ENCODE results near the gene CTRL. TPM values are rescaled to one million over a fixed set of nuclear protein-coding genes. Genes with fewer than 3 reads are reported as not detected.
"Not testable (repeated sequence)": the region's sequence is repeated elsewhere in the genome, so short reads cannot be mapped to it uniquely, and the experiment has no call there.

CTRL gene
- polyA plus RNA-seq, 1 donor = 8.0 TPM

DNA sequence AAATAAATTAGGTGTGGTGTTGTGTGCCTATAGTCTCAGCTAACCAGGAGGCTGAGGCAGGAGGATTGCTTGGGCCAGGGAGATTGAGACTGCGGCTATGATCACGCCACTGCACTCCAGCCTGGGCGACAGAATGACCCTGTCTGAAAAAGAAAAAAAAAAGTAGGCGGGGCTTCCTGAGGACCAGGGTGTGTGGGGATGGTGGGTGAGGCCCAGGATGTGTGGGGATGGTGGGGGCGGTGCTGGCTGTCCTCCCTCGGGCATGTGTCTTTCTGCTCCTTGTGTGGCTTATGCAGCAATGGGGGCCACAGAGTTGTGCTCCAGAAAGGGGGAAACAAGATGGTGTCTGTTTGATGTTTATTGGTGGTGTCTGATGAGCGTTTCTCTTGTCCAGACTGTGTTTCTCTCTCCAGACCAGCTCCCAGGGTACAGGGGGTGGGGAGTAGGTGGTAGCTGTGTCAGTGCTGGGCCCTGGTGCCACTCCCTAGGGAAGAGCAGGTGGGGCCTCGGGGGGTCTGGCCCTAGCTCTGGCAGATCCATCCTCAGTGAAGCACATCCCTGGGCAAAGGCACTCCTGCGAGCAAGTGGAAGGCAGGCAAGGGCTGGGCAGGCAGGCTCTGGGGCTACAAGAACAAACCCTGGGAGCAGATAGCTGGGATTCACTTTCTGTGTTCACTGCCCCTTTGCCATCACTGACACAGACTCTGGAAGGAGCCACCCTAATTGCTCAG lies 10.0 kb upstream of the CTRL start:
- no peak for DNase-seq

DNA sequence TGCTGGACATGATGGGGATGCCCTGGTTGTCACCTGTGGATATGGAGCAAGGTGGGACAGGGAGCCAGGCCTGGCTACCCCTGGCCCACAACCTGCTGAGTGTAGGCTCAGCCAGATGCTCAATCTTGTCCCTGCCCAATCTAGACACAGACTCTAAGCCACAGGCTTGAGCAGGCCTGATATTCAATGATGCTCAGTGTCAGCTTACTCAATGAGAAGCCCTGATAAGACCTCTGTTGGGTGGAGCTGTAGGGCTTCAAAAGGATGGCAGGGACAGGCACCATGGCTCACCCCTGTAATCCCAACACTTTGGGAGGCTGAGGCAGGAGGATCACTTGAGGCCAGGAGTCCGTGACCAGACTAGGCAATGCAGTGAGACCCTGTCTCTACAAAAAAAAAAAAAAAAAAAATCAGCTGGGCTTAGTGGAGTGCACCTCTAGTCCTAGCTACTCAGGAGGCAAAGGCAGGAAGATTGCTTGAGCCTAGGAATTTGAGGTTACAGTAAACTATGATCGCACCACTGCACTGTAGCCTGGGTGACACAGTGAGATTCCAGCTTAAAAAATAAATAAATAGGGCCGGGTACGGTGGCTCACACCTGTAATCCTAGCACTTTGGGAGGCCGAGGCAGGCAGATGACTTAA lies 8.9 kb upstream of the CTRL start:
- no peak for DNase-seq

DNA sequence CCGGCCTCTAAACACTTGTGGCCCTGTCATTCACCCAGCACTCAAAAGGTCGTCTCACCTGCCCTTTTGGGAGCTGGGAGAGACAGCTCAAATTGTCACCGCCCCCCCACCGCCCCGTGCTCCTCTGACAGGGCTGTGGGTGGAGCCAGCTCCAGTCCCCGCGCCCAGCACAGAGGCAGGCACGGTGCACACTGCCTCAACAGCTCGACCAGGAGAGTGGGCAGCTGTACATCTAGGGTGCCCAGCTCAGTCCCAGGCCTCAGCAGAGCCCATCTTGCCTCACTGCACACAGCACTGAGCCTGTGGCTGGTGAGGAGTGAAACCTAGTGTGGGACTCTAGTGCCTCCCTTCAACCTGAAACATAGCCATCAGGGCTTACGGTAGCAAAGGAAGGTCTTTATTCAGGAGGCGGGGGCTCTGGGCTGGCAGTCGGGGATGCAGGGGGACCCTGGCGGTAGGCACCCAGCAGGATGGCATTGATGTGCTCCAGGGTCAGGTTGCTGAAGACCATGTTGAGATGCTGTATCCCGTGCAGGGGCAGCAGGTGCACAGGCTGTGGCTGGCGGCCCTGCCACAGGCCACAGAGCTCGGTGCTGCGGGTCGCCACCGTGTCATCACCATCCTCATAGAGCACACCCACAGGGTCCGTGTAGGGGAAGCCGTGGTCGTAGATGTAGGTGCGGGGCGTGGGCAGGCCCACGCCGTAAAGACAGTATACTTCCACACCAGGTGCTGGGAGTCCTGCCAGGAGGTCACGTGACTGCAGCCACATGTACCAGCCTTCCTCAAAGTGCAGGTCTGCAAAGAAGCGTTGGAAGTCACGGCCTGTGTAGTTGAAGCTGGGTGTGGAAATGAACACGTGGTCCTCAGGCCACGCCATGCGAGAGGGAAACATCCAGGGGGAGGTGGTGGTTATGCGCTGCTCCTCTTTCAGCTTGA lies 8.1 kb upstream of the CTRL start:
- DNase-seq = no peak

DNA sequence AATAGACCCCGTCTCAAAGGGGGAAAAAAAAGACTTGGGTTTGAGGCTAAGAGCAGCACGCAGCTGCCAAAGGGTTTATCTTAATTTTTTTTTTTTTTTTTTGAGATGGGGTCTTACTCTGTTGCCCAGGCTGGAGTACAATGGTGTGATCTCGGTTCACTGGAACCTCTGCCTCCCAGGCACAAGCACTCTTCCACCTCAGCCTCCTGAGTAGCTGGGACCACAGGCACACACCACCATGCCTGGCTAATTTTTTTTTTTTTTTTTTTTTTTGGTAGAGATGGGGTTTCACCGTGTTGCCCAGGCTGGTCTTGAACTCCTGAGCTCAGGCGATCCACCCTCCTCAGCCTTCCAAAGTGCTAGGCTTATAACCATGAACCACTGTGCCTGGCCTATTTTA lies 6.1 kb upstream of the CTRL start:
- not testable (repeated sequence) for DNase-seq

DNA sequence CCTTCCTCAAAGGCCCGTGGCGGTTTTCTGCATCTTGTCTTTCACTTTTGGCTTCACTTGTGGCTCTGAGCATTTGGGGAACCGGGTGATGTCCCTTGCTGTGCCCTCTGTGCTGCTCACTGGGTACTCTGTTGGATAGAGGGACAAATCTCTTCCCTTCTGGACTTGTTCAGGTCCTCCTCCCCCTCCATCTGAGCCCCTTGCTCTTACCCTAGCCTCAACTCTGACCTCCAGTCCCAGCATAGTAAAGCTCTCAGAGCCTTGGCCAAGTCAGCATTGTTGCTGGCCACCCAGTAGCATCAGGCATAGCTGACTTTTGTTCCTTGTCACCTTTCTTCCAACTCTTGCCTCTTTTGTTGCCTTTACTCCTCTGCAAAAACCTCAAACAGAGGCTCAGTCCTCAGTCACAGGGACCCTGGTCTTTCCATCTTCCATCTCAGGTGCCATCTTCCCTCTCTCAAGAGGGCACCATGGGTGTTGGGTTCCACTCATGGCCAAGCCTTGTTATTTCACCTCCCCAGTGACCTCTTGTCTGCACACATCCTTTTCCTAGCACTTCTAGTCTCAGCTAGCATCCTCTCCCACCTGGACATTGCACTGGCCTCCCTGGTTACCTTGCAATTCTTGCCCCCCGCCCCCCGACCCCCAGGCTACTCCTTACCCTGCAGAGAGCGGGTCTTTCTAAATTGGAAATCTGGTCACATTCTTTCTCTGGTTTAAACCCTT lies 5.4 kb upstream of the CTRL start:
- DNase-seq = peak; percentile 41

DNA sequence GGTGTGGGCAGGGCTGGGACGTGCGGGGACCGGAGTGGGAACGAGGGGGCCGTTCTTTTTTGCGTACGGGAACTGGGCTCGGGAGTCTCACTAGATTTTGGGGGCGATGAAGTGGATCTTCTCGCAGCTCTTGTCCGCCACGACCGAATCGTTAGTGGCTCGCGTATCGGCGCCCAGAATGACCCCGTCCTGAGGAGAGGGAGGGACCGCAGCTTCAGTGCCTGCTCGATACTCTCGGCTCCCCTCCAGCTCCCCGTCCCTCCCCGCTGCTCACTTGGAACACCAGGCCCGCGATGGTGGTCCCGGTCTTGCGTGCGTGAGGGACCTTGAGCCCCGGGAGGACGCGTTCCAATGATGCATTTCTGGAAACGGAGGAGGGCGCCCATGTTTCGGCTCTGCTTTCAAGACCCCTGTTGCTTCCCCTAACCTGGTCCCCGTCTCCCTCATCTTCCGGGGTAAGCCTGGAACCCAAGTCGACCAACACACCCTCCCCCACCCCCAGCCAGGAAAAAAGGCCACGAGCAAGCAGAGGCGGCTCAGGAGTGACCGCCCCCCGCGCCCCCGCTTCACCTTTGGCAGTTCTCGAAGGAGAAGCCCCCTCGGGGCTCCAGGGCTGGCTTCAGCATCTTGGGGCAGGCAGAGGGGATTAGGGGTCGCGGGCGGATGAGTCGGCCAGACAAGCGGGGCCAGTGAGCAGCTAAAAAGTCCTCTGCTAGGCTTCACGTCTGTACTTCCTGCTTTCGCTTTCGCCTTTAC lies 4.6 kb upstream of the CTRL start, which contains the start of gene PSMB10:
Gene PSMB10 (minus strand): TSS at position 727 of the 756 bp plus-strand sequence. CDS start 101 bp downstream, at position 626.
- peak; percentile 26 for DNase-seq

DNA sequence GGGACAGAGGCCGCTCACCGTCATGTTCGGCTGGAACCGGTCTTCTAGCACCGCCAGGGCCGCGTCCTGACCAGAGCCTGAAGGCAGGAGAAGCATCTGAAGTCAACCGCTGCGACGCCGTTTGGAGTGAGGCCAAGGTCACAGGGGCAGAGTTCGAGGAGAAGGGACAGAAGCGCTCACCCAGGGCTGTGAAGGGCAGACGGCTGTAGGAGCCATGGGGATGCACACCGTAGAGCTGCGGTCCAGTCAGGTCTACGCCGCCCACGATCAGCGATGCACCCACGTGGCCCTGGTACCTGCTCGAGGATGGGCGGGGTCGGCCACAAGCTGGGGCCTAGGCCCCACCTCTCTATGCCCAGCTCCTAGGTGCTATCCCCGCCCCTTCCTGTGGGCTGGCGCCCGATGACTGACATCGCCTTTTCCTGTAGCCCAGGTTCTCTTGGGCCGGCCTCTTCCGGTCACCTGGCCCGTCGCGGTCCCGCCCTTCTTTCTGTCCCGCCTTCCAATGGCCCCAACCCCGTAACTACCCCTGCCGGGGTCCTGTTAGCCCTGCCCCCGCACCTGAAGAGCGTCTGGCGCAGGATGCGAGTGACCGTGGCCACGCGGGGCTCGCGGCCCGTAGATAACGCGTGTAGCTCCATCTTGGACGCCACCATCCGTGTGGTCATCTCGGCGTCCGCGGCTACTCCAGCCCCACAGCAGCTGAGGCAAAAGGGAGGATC lies 3.9 kb upstream of the CTRL start:
- peak; percentile 95 for DNase-seq

DNA sequence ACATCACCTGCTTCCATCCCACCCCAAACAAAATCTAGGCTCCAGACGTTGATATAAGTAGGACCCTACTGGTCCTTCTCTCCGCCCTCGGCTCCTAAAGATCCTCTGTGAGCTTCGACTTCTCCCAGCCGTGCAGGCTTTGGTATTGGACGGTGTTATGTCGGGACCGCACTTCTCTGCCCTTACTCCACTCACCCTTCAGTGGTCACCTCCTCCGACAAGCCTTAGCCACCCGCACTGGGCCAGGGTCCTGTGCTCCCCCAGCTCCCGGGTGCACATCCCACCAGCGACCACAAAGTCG lies 3.4 kb upstream of the CTRL start:
- no peak for DNase-seq

DNA sequence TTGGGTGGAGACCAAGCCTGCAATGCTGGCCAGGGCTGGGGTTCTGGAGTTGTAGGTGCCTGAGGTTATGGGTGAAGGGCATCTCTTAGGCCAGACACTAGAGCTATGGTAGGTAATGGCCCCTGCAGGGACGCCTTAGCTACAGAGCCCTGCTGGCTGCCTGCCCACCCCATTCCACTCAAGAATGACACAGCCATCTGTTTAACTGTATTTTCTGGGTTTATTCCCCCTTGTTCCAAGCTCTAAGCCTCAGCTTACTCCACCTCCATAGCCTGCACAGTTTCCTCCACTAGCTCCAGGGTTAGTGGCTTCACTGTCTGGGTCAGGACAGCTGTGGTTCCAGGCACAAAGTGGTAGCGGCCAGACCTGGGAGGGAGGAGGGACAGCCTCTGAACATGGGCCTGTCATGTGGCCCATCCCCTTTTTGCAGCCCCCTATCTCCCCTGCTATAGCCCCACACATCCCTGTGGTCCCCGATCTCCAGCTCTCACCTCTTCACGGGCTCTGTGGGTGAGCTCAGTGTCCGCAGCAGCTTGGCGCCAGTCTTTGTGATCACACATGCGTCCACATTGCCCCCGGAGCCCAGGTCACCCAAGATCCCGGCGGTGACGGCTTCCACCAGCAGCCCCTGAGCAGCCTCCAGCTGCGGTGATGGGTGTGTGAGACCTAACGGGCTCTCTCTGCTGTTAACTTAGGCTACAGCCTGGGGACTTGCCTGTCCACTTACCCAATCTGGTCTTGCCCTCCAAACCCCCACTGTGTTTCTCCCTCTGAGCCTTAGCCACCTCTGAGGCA lies 2.8 kb upstream of the CTRL start:
- no peak for DNase-seq

DNA sequence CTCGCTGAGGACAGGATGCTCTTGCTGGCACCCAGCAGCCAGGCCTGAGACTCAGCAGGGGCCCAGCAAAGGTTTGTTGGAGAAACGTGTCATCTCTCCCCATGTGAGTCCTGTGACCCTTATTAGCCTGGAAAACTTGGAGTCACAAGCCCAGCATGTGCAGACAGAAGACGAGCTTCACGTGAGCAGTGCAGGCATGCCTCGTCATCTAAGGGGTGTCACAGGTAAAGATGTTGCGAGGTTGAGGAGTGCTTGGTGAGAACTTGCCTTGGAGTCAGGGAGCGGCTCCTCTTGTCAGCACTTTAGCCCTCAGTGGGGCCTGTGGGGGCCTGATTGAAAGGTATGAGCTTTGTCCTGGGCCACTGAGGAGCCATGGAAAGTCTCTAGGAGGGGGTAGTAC lies 2.1 kb upstream of the CTRL start:
- no peak for DNase-seq

DNA sequence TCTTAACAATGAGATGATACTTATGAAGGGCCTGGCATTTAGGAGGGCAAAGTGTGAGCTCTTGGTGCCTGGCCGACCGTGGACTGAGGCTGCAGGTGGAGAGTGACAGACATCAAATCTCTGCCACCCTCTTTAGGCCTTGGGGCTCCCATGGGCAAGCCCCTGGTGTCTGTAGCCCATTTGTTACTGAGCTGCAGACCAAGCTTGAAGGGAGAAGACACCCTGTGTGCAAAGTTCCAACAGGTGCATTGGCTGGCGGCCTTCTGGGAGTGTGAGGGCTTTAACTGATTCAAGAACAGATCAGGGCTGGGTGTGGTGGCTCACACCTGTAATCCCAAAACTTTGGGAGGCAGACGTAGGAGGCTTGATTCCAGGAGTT lies 789 bp upstream of the CTRL start:
- DNase-seq = no peak

DNA sequence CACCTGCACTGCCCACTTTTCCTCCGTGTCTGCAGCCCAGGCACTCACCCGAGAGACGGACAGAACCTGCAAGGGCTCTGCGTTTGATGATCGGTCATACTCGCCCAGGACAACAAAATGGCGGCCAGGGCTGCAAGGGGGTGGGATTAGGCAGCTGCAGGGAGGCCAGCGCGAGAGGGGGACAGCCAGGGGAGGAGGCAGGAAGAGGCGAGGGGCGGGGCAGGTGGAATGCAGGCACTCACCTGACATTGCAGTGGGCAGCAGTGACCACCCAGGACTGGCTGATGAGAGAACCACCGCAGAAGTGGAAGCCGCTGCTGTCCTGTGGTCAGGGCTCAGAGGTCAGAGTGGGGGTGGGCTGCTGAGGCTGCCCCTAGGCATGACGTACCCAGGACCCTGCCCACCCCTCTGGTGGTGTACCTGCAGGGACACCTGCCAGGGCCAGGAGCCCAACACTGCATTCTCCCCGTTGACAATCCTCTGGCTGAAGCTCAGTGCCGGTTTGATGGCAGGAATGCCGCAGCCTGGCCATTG lies 917 bp downstream of the CTRL start:
- DNase-seq = no peak

DNA sequence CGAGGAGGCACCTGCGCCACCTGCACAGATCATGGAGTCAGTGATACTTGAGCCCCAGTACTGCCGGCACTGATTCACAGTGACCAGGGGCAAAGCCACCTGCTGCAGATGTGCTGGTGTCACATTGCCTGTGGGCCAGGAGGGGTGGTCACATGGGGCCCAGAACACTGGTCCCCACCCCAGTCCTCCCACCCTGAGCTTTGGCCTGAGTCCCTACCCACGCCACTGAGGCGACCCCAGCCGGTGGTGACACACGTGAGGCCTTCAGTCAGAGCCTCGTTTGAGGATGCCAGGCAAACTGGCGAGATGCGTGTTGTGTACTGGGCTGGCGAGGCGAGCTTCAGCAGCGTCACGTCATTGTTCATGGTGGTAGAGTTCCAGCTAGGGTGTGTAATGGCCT lies 1.5 kb downstream of the CTRL start:
- no peak for DNase-seq

DNA sequence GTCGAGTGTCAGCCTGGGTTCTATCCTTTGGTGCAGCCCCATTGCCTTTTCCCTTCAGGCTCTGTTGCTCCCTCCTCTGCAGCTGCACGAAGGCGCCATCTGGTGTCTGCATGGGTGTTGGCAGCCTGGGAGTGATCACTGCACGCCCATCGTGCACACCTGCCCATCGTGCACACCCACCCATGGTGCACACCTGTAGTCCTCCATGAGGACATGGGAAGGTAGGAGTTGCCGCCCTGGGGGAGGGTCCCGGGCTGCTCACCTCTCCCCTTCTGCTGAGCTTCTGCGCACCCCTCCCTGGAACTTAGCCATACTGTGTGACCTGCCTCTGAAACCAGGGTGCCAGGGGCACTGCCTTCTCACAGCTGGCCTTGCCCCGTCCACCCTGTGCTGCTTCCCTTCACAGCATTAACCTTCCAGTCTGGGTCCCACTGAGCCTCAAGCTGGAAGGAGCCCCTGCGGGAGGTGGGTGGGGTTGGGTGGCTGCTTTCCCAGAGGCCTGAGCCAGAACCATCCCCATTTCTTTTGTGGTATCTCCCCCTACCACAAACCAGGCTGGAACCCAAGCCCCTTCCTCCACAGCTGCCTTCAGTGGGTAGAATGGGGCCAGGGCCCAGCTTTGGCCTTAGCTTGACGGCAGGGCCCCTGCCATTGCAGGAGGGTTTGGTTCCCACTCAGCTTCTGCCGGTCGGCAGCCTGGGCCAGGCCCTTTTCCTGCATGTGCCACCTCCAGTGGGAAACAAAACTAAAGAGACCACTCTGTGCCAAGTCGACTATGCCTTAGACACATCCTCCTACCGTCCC lies 2.9 kb downstream of the CTRL start:
- DNase-seq = peak; percentile 49

DNA sequence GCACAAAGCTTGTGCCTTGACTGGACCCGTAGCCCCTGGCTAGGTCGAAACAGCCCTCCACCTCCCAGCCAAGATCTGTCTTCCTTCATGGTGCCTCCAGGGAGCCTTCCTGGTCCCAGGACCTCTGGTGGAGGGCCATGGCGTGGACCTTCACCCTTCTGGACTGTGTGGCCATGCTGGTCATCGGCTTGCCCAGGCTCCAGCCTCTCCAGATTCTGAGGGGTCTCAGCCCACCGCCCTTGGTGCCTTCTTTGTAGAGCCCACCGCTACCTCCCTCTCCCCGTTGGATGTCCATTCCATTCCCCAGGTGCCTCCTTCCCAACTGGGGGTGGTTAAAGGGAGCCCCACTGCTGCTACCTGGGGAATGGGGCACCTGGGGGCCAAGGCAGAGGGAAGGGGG lies 3.5 kb downstream of the CTRL start:
- no peak for DNase-seq

DNA sequence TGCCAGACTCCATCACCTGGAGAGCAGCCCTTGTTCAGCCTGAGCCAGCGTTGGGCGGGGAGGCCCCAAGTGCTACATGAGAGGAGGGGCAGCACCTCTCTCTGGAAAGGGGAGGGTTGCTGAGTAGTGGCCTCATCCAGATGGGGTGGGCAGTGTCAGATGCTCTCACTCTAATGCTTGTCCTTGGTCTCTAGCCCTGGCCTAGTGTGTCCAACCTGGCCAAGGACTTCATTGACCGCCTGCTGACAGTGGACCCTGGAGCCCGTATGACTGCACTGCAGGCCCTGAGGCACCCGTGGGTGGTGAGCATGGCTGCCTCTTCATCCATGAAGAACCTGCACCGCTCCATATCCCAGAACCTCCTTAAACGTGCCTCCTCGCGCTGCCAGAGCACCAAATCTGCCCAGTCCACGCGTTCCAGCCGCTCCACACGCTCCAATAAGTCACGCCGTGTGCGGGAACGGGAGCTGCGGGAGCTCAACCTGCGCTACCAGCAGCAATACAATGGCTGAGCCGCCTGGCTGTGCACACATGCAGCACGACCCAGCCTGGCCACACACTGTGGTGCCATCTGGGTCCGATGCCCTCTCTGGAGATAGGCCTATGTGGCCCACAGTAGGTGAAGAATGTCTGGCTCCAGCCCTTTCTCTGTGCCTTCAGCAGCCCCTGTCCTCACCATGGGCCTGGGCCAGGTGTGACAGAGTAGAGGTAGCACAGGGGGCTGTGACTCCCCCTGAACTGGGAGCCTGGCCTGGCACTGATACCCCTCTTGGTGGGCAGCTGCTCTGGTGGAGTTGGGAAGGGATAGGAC lies 4.3 kb downstream of the CTRL start:
- no peak for DNase-seq

DNA sequence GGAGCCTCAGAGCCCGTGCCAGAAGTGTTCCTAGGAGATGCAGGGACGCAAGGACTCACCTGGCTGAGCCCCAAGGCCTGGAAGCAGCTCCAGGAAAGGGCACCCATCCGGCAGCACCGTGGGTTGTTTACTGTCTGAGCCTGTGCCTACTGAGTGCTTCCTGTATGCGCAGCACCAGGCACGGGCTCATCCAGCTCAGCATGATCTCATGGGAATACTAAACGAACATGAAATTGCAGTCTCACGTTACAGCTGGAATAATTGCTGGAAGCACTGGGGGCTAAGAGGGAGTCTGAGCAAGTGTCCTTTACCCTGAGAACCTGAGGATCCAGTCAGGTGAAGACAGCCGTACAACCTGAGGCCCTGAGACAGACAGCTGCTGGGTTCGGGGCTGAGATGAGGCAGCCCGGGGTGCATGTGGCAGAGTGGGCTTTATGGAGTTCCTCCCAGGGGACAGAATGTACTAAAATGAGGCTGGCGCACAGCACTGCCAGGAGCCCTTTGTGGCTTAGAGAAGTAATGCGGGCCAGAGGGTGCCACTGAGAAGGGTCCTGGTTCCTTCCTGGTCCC lies 5.4 kb downstream of the CTRL start:
- no peak for DNase-seq
